Upper lobe of left lung (tissue), 6 donors: ENCODE data around the gene TNS3. TPM values are rescaled to one million over a fixed set of nuclear protein-coding genes. Genes with fewer than 3 reads are reported as not detected.

Experiments used
- ATAC-seq, 2 donors: fragments of 200-7000 bp; cut with Tn5 transposase; one replicate each; pipeline ENCODE4 v1.9.1; 2022; ENCODE audit warnings: mild to moderate bottlenecking in 2 of 2, moderate library complexity in 2 of 2; ENCODE audit not compliant: low FRiP score in 2 of 2
- DNase-seq, 2 donors: peaks; one replicate each; pipeline ENCODE4 v3.0.0-alpha.2; 2019 to 2020
- H3K27ac ChIP-seq, 4 donors: fragments of 200-600 bp; sonication (generic); one replicate each; pipeline ENCODE4 v1.5.1; 2016 to 2019
- H3K27me3 ChIP-seq, 4 donors: fragments of 200-600 bp; sonication (generic); one replicate each; pipeline ENCODE4 v1.5.1; 2017 to 2019
- H3K36me3 ChIP-seq, 4 donors: fragments of 200-600 bp; sonication (generic); one replicate each; pipeline ENCODE4 v1.5.1; 2016 to 2019
- H3K4me1 ChIP-seq, 4 donors: fragments of 200-600 bp; sonication (generic); one replicate each; pipeline ENCODE4 v1.5.1; 2018 to 2019
- H3K4me3 ChIP-seq, 4 donors: fragments of 200-600 bp; sonication (generic); one replicate each; pipeline ENCODE4 v1.5.1; 2017 to 2019; ENCODE audit warnings: mild to moderate bottlenecking in 2 of 4, moderate library complexity in 1 of 4
- H3K9me3 ChIP-seq, 4 donors: fragments of 200-600 bp; sonication (generic); one replicate each; pipeline ENCODE4 v1.5.1; 2018 to 2019
- EP300 ChIP-seq, 4 donors: sonication (generic); formaldehyde crosslinking; IDR thresholded peaks; one replicate each; pipeline ENCODE4 v1.5.1; 2017; ENCODE audit warnings: antibody characterized with exemption in 4 of 4, control low read depth in 2 of 4
- POLR2A ChIP-seq, 4 donors: fragments of 450-650 bp; IDR thresholded peaks; one replicate each; pipeline ENCODE4 v1.5.1; 2016 to 2017; ENCODE audit warnings: antibody characterized with exemption in 4 of 4, mild to moderate bottlenecking in 2 of 4
- POLR2AphosphoS5 ChIP-seq, 2 donors: sonication (generic); formaldehyde crosslinking; IDR thresholded peaks; one replicate each; pipeline ENCODE4 v1.5.1; 2017; ENCODE audit warnings: antibody characterized with exemption in 2 of 2
- WGBS, 2 donors: methylation state at CpG; one replicate each; pipeline ENCODE4 v1.1.5; 2017 to 2018; 5-methylcytosine and 5-hydroxymethylcytosine counted together
- total RNA-seq, 6 donors: library from RNA; depleted of rRNA in 4 of 6; stranded (reverse); fragments of >200 nt in 4 of 6; gene quantifications; one replicate each; pipeline versions ENCODE4 v1.1.0 to v1.2.1, GENCODE V29; 2016 to 2021
- TF ChIP-seq, protein P1 (sequence below), 6 experiments: fragments of 450-650 bp in 4 of 6; fragments of 200-600 bp in 2 of 6; sonication (generic) in 2 of 6; IDR thresholded peaks; one replicate each; pipeline ENCODE4 v1.5.1; 2016 to 2019; ENCODE audit warnings: antibody characterized with exemption in 6 of 6
- donor health status: DM: no; HTN: no; CAD: no; lungs with moderate emphysema.
- donor health status: DM: no; HTN: yes; CAD: no; lungs with severe emphysema.

The TNS3 gene
- total RNA-seq, 6 donors from 2014 or later = 90.6 to 266 (median 143) TPM

DNA sequence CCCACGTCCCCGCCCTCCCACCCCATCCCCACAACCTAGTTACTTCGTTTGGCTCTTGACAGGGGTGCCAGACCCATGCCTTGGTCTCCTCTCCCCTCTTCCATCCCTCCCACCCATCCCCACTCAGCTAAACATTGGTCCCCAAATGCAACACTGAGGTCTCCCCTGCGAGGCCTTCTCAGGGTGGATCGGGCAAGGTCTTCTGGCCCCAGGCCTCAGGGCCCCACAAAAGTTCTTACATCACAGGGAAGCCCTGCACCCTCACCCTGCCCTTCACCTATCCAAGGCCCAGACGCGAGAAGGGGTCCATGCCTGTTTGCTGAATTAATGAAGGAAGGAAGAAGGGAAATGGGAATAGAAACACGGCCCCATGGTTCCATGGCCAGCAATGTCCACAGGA lies 32.0 kb downstream of the TNS3 start:
- Histone ChIP-seq H3K4me1 (peaks cover 0 to 30% (median 13%) of the 10 kb centered on the region in 4 donors), H3K4me3 (no peak overlapping the region), H3K36me3 (no peaks in the 10 kb centered on the region), H3K27me3 (no peaks in the 10 kb centered on the region), H3K9me3 (no peaks in the 10 kb centered on the region), H3K27ac (no peak overlapping the region)
- WGBS, 2 donors = 82 to 88% methylated on average over 6 to 8 of the region's 8 CpGs
- no peak for DNase-seq
- TF ChIP-seq POLR2AphosphoS5 (IDR thresholded peaks at IDR 0.05) (no peak), EP300 (IDR thresholded peaks at IDR 0.05) (no peak), POLR2A (IDR thresholded peaks at IDR 0.05) (no peak)
- TF ChIP-seq, protein P1, sequence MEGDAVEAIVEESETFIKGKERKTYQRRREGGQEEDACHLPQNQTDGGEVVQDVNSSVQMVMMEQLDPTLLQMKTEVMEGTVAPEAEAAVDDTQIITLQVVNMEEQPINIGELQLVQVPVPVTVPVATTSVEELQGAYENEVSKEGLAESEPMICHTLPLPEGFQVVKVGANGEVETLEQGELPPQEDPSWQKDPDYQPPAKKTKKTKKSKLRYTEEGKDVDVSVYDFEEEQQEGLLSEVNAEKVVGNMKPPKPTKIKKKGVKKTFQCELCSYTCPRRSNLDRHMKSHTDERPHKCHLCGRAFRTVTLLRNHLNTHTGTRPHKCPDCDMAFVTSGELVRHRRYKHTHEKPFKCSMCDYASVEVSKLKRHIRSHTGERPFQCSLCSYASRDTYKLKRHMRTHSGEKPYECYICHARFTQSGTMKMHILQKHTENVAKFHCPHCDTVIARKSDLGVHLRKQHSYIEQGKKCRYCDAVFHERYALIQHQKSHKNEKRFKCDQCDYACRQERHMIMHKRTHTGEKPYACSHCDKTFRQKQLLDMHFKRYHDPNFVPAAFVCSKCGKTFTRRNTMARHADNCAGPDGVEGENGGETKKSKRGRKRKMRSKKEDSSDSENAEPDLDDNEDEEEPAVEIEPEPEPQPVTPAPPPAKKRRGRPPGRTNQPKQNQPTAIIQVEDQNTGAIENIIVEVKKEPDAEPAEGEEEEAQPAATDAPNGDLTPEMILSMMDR (IDR thresholded peaks at IDR 0.05) = no peak
- no peak for ATAC-seq

DNA sequence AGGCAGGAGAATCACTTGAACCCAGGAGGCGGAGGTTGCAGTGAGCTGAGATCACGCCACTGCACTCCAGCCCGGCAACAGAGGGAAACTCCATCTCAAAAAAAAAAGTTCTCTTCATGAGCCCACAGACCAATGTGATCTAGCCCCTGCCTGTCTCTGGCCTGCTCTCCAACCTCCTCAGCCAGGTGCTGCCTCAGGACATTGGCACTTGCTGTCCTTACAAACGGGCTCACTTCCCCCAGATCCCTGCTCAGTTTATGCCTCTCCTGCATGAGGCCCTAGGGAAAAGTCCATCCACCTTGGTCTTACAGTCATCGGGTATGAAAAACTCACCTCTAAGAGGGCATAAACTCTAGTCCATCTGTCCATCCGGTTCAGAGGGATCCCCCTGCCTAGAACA lies 32.5 kb downstream of the TNS3 start:
- no peak overlapping the region for H3K27ac ChIP-seq
- no peaks in the 10 kb centered on the region for H3K9me3 ChIP-seq
- ATAC-seq (no peak), DNase-seq (no peak)
- no peaks in the 10 kb centered on the region for H3K27me3 ChIP-seq
- H3K36me3 ChIP-seq = no peaks in the 10 kb centered on the region
- H3K4me1 ChIP-seq = peaks cover 4 to 30% (median 13%) of the 10 kb centered on the region in 4 donors
- no peak for TF ChIP-seq POLR2AphosphoS5 (IDR thresholded peaks at IDR 0.05)
- TF ChIP-seq, protein P1 (IDR thresholded peaks at IDR 0.05) = no peak
- no peak for TF ChIP-seq EP300 (IDR thresholded peaks at IDR 0.05)
- no peak for TF ChIP-seq POLR2A (IDR thresholded peaks at IDR 0.05)
- no peak overlapping the region for H3K4me3 ChIP-seq
- WGBS, 2 donors = 95 to 97% methylated on average over 6 of the region's 6 CpGs

DNA sequence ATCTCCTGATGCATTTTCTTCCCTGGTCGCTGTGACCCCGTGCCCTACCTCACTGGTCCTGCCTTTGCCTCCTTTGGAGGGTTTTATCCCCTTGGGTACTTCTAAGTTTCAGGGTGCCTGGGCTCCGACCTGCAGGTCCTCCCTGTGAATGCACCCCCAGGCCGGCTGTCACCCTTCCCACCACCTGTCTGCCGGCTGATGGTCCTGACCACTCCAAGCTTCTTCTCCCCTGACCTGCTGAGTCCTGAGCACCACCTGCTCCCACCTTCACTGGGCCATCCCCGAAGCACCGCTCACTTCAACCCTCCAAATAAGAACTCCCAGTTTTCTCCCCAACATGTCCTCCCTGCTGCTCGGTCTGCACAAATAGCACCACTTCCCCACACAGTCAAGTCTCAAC lies 33.4 kb downstream of the TNS3 start:
- ATAC-seq = no peak

DNA sequence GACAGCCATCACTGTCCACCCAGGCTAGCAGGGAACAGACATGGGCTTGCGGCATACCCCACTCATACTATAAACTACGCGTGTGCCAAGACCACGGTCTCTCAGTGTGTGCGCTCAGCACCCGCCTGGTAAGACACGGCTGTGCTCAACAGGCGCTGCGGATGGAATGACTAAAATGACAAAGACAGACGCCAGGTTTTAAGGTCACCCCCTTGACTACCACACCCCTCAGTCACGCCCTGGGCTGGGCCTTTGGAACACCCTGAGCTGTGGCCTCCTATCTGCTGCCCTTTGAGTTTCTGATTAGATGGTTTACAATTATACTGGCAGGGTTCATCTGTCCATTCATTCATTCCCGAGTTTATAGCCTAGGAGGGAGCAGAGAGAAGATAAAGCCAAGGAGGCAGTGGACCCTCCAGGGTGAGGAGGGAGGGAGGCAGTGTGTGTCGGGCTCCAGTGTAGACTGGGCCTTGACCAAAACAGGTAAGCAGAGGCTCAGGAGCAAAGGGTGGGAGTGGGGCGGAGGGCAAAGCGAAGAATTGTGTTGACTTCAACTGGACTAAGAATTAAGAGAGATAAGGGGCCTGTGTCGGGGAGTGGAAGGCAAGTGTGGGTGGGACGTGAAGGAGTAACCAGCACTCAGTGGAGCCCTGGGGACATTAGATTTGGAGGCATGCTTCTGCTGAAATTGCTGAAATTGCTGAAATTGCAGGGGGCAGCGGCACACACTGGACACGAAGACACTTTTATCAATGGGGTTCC lies 35.0 kb downstream of the TNS3 start:
- Histone ChIP-seq H3K36me3 (no peaks in the 10 kb centered on the region), H3K27me3 (no peaks in the 10 kb centered on the region), H3K9me3 (no peaks in the 10 kb centered on the region), H3K4me3 (no peak overlapping the region), H3K4me1 (peaks cover 4 to 12% (median 10%) of the 10 kb centered on the region in 4 donors), H3K27ac (no peak overlapping the region)
- no peak for TF ChIP-seq EP300 (IDR thresholded peaks at IDR 0.05)
- no peak for TF ChIP-seq POLR2AphosphoS5 (IDR thresholded peaks at IDR 0.05)
- TF ChIP-seq, protein P1 (IDR thresholded peaks at IDR 0.05) = no peak
- no peak for TF ChIP-seq POLR2A (IDR thresholded peaks at IDR 0.05)
- DNase-seq (no peak), ATAC-seq (no peak)
- WGBS, 2 donors = 85 to 86% methylated on average over 19 of the region's 19 CpGs

More for the DNA sequence above, 33.4 kb downstream of the TNS3 start:
- no peak overlapping the region for H3K4me3 ChIP-seq
- H3K27me3 ChIP-seq = no peaks in the 10 kb centered on the region
- no peak overlapping the region for H3K27ac ChIP-seq
- 95% methylated on average over 8 of the region's 8 CpGs for WGBS, 2 donors
- H3K9me3 ChIP-seq = no peaks in the 10 kb centered on the region
- H3K36me3 ChIP-seq = no peaks in the 10 kb centered on the region
- H3K4me1 ChIP-seq = peaks cover 6 to 25% (median 15%) of the 10 kb centered on the region in 4 donors
- DNase-seq = no peak
- no peak for TF ChIP-seq EP300 (IDR thresholded peaks at IDR 0.05)
- TF ChIP-seq POLR2AphosphoS5 (IDR thresholded peaks at IDR 0.05) = no peak

DNA sequence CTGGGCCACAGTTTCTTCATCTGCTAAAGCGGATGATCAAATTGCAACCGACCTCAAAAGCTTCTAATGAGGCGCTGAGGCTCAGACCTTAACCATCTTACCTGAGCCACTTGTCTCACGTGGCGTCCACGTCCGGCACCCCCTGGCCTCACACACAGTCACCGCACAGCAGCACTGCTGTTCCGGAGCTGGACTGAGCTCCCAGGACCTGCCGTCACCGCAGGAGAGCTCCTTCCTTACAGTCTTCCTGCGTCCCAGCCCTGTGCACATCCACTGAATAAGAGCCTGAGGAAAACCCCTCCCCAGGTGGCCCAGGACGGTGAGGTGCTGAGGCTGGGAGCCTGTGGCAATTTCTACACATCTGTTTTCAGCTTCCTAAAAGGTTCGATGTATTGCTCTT lies 35.7 kb downstream of the TNS3 start:
- TF ChIP-seq EP300 (IDR thresholded peaks at IDR 0.05) (no peak), POLR2A (IDR thresholded peaks at IDR 0.05) (no peak), POLR2AphosphoS5 (IDR thresholded peaks at IDR 0.05) (no peak)
- TF ChIP-seq, protein P1 (IDR thresholded peaks at IDR 0.05) = no peak
- Histone ChIP-seq H3K4me1 (peaks cover 0 to 12% (median 4%) of the 10 kb centered on the region in 4 donors), H3K36me3 (no peaks in the 10 kb centered on the region), H3K27me3 (no peaks in the 10 kb centered on the region), H3K4me3 (no peak overlapping the region), H3K9me3 (no peaks in the 10 kb centered on the region), H3K27ac (no peak overlapping the region)
- DNase-seq = no peak
- ATAC-seq = no peak
- WGBS, 2 donors = 93 to 94% methylated on average over 14 of the region's 14 CpGs
